ENCODE results near the gene PRR35. TPM values are rescaled to one million over a fixed set of nuclear protein-coding genes. Genes with fewer than 3 reads are reported as not detected.
A peak's percentile ranks its signal among the peaks of the same experiment; 100 is the strongest.

PRR35 gene
- total RNA-seq, 1 experiment from 2014 or later = not detected

GRCh38 chr16:540645-541340, 19.4 kb upstream of the PRR35 start:
- in situ Hi-C loops (cut with HindIII; ENCODE audit: low pct_unique_long_range_greater_than_20kb, low sequenced_read_pairs) = no loop called here
- no peak for DNase-seq (ENCODE audit: low read depth)

GRCh38 chr16:543301-544164, 16.7 kb upstream of the PRR35 start:
- no peak for DNase-seq (ENCODE audit: low read depth)
- in situ Hi-C loops (cut with HindIII; ENCODE audit: low pct_unique_long_range_greater_than_20kb, low sequenced_read_pairs) = no loop called here

- DNase-seq (ENCODE audit: low read depth) = no peak
These were observed 15.7 kb upstream of the PRR35 start for GRCh38 chr16:544517-544916.

GRCh38 chr16:546909-547770, 13.1 kb upstream of the PRR35 start:
- in situ Hi-C loops (cut with HindIII; ENCODE audit: low pct_unique_long_range_greater_than_20kb, low sequenced_read_pairs) = no loop called here
- DNase-seq (ENCODE audit: low read depth) = peak; percentile 39

More at GRCh38 chr16:544517-544916, 15.7 kb upstream of the PRR35 start:
- in situ Hi-C loops (cut with HindIII; ENCODE audit: low pct_unique_long_range_greater_than_20kb, low sequenced_read_pairs) = no loop called here

- no peak for DNase-seq (ENCODE audit: low read depth)
- in situ Hi-C loops (cut with HindIII; ENCODE audit: low pct_unique_long_range_greater_than_20kb, low sequenced_read_pairs) = no loop called here
These were observed 11.6 kb upstream of the PRR35 start for GRCh38 chr16:548586-548985.

GRCh38 chr16:549544-550263, 10.5 kb upstream of the PRR35 start:
- DNase-seq (ENCODE audit: low read depth) = no peak
- in situ Hi-C loops (cut with HindIII; ENCODE audit: low pct_unique_long_range_greater_than_20kb, low sequenced_read_pairs) = no loop called here

GRCh38 chr16:551210-551609, 9.0 kb upstream of the PRR35 start:
- in situ Hi-C loops (cut with HindIII; ENCODE audit: low pct_unique_long_range_greater_than_20kb, low sequenced_read_pairs) = no loop called here
- DNase-seq (ENCODE audit: low read depth) = no peak

- in situ Hi-C loops (cut with HindIII; ENCODE audit: low pct_unique_long_range_greater_than_20kb, low sequenced_read_pairs) = no loop called here
- no peak for DNase-seq (ENCODE audit: low read depth)
These were observed 8.0 kb upstream of the PRR35 start for GRCh38 chr16:552171-552570.

- DNase-seq (ENCODE audit: low read depth) = no peak
- in situ Hi-C loops (cut with HindIII; ENCODE audit: low pct_unique_long_range_greater_than_20kb, low sequenced_read_pairs) = no loop called here
These were observed 6.4 kb upstream of the PRR35 start for GRCh38 chr16:553601-554296.

GRCh38 chr16:554297-554621, 5.9 kb upstream of the PRR35 start:
- in situ Hi-C loops (cut with HindIII; ENCODE audit: low pct_unique_long_range_greater_than_20kb, low sequenced_read_pairs) = no loop called here
- no peak for DNase-seq (ENCODE audit: low read depth)

GRCh38 chr16:554640-555365, 5.4 kb upstream of the PRR35 start:
- in situ Hi-C loops (cut with HindIII; ENCODE audit: low pct_unique_long_range_greater_than_20kb, low sequenced_read_pairs) = no loop called here
- no peak for DNase-seq (ENCODE audit: low read depth)

GRCh38 chr16:555528-556473, 4.4 kb upstream of the PRR35 start:
- no peak for DNase-seq (ENCODE audit: low read depth)
- in situ Hi-C loops (cut with HindIII; ENCODE audit: low pct_unique_long_range_greater_than_20kb, low sequenced_read_pairs) = no loop called here

GRCh38 chr16:556474-557173, 3.6 kb upstream of the PRR35 start:
- DNase-seq (ENCODE audit: low read depth) = no peak
- in situ Hi-C loops (cut with HindIII; ENCODE audit: low pct_unique_long_range_greater_than_20kb, low sequenced_read_pairs) = no loop called here

GRCh38 chr16:557463-558297, 2.5 kb upstream of the PRR35 start:
- in situ Hi-C loops (cut with HindIII; ENCODE audit: low pct_unique_long_range_greater_than_20kb, low sequenced_read_pairs) = no loop called here
- DNase-seq (ENCODE audit: low read depth) = no peak
